Mucosa of descending colon (tissue), 3 donors: Measurements from ENCODE around the gene VPS51. TPM values are rescaled to one million over a fixed set of nuclear protein-coding genes. Genes with fewer than 3 reads are reported as not detected.

Experiments used
- ATAC-seq: fragments of 200-7000 bp; cut with Tn5 transposase; one replicate; pipeline ENCODE4 v1.9.1; 2020; ENCODE audit warnings: mild to moderate bottlenecking, moderate library complexity
- DNase-seq, 3 donors: peaks; one replicate each; pipeline ENCODE4 v3.0.0-alpha.2; 2020
- H3K36me3 ChIP-seq: fragments of 200-600 bp; one replicate; pipeline ENCODE4 v1.8.0; 2021; ENCODE audit warnings: low read depth, mild to moderate bottlenecking
- H3K4me1 ChIP-seq: fragments of 200-600 bp; one replicate; pipeline ENCODE4 v1.8.0; 2021; ENCODE audit warnings: low read depth, mild to moderate bottlenecking
- H3K4me3 ChIP-seq: fragments of 200-600 bp; one replicate; pipeline ENCODE4 v1.8.0; 2021; ENCODE audit warnings: mild to moderate bottlenecking
- H3K9me3 ChIP-seq: fragments of 200-600 bp; one replicate; pipeline ENCODE4 v1.8.0; 2021; ENCODE audit warnings: mild to moderate bottlenecking
- CTCF ChIP-seq: fragments of 200-600 bp; IDR thresholded peaks from one replicate; pipeline ENCODE4 v1.8.0; 2022; ENCODE audit warnings: antibody characterized with exemption, mild to moderate bottlenecking
- intact Hi-C, 2 donors: fragments of 100-400 bp; cut with DNase I in 1 of 2; cut with micrococcal nuclease in 1 of 2; formaldehyde crosslinking; loops; one replicate each; pipeline versions ENCODE4 v1.11.0 to v1.11.1; 2022; cut with DNase I, micrococcal nuclease
- long read RNA-seq, 2 donors: library from polyadenylated mRNA; unstranded; transcript quantifications; one replicate each; pipeline ENCODE4 v2.0.0, GENCODE V29; 2019 to 2021
- total RNA-seq, 3 donors: library from RNA; stranded (reverse); fragmentation: NEBNext Ultra II Directional in 2 of 3; extraction: Animal tissue kit (Norgen Biotek cat#: 25700) in 2 of 3; gene quantifications; one replicate each; pipeline versions ENCODE4 v1.2.1 to v1.2.4, GENCODE V29; 2021 to 2023
- donor health status: DM: no; HTN: no; CAD: no; lungs with moderate emphysema.
- donor health status: DM: no; HTN: no; CAD: no.
- donor health status: DM: no; HTN: yes; CAD: no.

VPS51 gene
- total RNA-seq = 100 to 1,000 TPM; 149 to 200 (median 156) TPM
- long read RNA-seq, donor 1, transcript VPS51-201 (10 exons, 2,714 nt) = major isoform, 269 of 365 reads
- long read RNA-seq, donor 1, partial matches to known transcripts = 55 of 365 reads
- long read RNA-seq, donor 1, other reads (novel, unspliced or antisense) = 39 of 365 reads
- long read RNA-seq, donor 2, transcript VPS51-201 (10 exons, 2,714 nt) = major isoform, 91 of 106 reads
- long read RNA-seq, donor 2, partial matches to known transcripts = 11 of 106 reads
- long read RNA-seq, donor 2, other reads (novel, unspliced or antisense) = 3 of 106 reads

- ATAC-seq (peak; percentile 99), DNase-seq (peak; percentile 90 to 94 (median 94))
- Histone ChIP-seq H3K9me3 (no peaks in the 10 kb centered on the region), H3K36me3 (no peaks in the 10 kb centered on the region), H3K4me1 (peaks cover 17% of the 10 kb centered on the region), H3K4me3 (peak within 1 kb of the TSS; percentile 56)
- no peak for TF ChIP-seq CTCF
- intact Hi-C loops = no loop called here
Observed at GRCh38 chr11:65095974-65096806, at the start of gene VPS51. Gene VPS51, plus strand, starts transcription at chr11:65096214. Its CDS starts 37 bp downstream, at chr11:65096251.

DNA sequence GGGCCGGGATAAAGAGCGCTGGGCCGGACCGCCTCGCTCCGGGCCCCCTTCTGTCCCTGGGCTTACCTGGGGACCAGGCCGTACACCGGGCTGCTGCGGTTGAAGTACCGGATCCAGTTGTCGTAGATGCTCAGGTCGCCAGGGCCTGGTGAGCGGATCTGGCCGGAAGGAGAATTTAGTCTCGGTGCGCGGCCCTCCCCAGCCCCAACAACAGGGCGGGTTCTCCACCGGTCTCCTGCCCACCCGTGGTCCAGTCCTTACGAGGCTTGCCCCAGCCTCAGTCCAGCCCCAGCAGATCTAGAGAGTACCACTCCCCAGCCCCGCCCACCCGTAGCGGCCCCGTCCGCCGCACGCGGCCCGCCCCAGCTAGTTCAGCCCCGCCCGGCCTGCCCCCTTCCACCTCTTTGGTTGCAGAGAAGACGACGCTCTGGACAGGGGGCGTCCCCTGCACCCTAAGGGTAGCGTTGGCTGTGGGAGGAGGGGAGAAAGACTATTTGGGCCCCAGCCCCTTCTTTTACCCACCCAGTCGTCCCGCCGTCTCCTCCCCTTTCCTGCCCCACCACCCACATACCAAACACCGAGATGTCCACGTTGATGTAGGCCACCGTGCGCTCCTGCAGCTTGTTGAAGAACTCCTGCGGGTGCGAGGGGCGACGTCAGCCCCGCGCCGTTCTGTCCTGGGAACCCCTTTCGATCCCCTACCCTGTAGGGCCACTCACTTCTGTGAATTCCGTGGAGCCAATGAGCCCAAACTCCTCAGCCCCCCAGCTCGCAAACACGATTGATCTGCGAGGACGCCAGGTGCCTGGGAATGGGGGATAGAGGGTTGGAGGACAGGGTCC is 48.2 kb upstream of the VPS51 start:
- Histone ChIP-seq H3K4me3 (no peak overlapping the region), H3K36me3 (no peaks in the 10 kb centered on the region), H3K4me1 (peaks cover 7% of the 10 kb centered on the region), H3K9me3 (no peaks in the 10 kb centered on the region)
- TF ChIP-seq CTCF = no peak
- intact Hi-C loops = no loop called here
- DNase-seq (no peak), ATAC-seq (peak; percentile 49)

- ATAC-seq (no peak), DNase-seq (no peak)
- Histone ChIP-seq H3K4me3 (no peak overlapping the region), H3K9me3 (no peaks in the 10 kb centered on the region), H3K36me3 (no peaks in the 10 kb centered on the region), H3K4me1 (no peaks in the 10 kb centered on the region)
- intact Hi-C loops = no loop called here
- TF ChIP-seq CTCF = no peak
Observed at GRCh38 chr11:65051398-65051858, 44.6 kb upstream of the VPS51 start.

- peak; percentile 40 for ATAC-seq
- H3K9me3 ChIP-seq = no peaks in the 10 kb centered on the region
- no peaks in the 10 kb centered on the region for H3K36me3 ChIP-seq
- H3K4me3 ChIP-seq = no peak overlapping the region
- H3K4me1 ChIP-seq = peaks cover 9% of the 10 kb centered on the region
- no peak for TF ChIP-seq CTCF
- no peak for DNase-seq
- intact Hi-C loops = no loop called here
Observed at GRCh38 chr11:65053827-65054508, 42.0 kb upstream of the VPS51 start.

GRCh38 chr11:65055538-65055937 is 40.5 kb upstream of the VPS51 start:
- no peak for TF ChIP-seq CTCF
- Histone ChIP-seq H3K36me3 (no peaks in the 10 kb centered on the region), H3K4me3 (no peak overlapping the region), H3K4me1 (peaks cover 9% of the 10 kb centered on the region), H3K9me3 (no peaks in the 10 kb centered on the region)
- ATAC-seq = no peak
- DNase-seq = no peak
- intact Hi-C loops = no loop called here
